Suppressor macrophage treated with lipopolysaccharide for 4 hours (primary cell): ENCODE data around the gene CD2AP.
"Not testable (repeated sequence)": the region's sequence is repeated elsewhere in the genome, so short reads cannot be mapped to it uniquely, and the experiment has no call there.

Source experiments
- DNase-seq: peaks from one replicate; pipeline ENCODE4 v3.0.0-alpha.2; 2020

The CD2AP gene, protein sequence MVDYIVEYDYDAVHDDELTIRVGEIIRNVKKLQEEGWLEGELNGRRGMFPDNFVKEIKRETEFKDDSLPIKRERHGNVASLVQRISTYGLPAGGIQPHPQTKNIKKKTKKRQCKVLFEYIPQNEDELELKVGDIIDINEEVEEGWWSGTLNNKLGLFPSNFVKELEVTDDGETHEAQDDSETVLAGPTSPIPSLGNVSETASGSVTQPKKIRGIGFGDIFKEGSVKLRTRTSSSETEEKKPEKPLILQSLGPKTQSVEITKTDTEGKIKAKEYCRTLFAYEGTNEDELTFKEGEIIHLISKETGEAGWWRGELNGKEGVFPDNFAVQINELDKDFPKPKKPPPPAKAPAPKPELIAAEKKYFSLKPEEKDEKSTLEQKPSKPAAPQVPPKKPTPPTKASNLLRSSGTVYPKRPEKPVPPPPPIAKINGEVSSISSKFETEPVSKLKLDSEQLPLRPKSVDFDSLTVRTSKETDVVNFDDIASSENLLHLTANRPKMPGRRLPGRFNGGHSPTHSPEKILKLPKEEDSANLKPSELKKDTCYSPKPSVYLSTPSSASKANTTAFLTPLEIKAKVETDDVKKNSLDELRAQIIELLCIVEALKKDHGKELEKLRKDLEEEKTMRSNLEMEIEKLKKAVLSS

DNA sequence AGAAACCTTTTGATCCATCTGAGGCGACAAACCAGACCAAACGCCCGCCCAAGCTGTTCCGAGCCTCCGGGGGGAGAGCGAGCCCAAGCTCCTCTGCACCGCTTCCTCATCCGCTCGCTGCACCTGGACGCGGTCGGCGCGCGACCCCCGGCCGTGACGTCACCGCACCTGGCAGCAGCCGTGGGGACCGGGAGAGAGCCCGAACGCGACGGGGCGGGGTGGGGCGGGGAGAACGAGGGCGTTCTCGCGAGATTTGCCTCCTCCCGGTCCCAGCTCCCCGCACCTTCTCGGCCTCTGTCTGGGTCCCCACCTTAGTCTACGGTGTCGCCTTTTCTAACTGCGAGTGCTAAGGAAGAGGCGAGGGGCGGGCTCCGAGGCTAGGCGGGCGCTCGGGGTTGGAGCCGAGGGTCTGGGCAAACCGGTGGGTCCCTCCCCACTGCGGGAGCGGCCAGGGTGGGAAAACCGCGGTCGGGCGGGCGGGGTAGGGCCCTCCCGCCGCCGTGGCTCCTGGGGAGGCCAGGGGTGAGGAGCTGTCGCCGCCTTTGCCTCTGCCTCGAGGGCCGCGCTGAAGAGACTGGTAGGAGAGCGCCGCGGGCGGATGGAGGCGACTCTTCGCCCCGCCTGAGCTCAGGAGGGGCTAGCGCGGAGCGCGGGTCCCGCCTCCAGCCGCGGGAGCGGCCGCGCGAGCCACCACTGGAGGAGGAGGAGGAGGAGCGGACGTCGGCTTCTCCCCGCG, at the start of gene CD2AP:
CD2AP (plus strand) TSS at position 293 of the 736 bp plus-strand sequence. CDS start 456 bp downstream, outside the sequence.
- peak; percentile 79 for DNase-seq

DNA sequence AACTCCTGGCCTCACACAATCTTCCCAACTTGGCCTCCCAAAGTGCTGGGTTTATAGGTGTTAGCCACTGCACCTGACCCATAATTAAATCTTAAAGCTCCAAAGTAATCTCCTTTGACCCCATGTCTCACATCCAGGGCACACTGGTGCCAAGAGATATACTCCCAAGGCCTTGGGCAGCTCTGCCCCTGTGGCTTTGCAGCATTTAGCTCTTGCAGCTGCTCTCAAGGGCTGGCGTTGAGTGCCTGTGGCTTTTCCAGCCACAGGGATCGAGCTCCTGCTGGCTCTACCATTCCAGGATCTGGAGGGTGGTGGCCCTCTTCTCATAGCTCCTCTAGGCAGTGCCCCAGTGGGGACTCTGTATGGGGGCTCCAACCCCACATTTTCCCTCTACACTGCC, 49.3 kb upstream of the CD2AP start:
- DNase-seq: no peak

DNA sequence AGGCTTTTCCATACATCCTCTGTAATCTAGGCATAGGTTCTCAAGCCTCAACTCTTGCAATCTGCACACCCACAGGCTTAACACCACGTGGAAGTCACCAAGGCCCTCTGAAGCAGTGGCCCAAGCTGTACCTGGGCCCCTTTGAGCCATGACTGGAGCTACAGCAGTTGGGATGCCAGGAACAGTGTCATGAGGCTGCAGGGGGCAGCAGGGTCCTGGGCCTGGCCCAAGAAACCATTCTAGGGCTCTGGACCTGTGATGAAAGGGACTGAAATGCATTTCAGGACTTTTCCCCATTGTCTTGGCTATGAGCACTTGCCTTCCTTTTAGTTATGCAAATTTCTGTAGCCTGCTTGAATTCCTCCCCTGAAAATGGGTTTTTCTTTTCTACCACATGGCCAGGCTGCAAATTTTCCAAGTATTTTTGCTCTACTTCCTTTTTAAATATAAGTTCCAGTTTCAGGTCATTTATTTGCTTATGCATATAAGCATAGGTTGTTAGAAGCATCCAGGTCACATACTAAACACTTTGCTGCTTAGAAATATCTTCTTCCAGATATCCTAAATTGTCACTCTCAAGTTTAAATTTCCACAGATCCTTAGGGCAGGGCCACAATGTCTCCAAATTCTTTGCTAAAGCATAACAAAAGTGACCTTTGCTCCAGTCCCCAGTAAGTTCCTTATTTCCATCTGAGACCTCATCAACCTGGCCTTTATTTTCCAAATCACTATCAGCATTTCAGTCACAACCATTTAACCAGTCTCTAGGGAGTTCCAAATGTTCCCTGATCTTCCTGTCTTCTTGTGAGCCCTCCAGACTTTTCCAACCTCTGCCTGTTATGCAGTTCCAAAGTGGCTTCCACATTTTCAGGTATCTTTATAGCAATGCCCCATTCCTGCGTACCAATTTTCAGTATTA, 48.6 kb upstream of the CD2AP start:
- no peak for DNase-seq

DNA sequence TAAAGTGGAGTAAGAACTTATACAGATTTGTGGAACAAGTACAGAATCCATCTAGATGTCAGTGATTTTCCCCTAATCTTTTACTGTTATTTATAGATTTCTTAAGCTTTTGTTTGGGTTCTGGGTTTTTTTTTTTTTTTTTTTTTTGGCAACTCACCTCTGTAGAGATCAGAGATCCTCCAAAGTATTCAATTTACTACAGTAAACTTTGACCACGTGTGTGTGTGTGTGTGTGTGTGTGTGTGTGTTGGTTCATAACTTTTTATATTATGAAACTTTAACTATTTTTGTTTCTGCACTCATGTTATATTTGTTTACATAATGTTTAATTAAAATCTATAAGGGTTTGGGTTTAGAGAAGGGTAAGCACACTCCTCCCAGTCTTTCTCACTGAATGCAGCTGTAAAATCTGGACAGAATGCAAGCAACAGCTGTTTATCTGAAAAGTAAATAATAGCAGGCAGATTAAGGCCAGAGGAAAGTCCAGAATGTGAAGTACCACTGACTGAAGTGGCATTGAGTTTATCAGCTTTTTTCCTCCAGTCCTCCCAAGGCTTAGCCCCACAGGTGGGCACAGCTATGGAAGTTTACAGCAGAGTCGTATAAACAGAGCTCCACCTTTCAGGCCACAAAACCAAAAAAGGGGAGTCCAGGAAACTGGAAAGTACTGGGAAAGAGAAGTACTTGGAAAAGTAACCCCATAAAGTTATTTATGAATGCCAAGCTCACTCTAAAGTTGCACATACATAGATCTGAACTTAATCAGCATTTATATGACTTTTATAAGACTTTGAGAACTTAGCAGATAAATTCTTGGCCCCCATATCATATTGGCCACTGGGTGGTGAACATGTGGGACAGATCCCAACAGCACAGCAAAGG, 43.0 kb upstream of the CD2AP start:
- no peak for DNase-seq

DNA sequence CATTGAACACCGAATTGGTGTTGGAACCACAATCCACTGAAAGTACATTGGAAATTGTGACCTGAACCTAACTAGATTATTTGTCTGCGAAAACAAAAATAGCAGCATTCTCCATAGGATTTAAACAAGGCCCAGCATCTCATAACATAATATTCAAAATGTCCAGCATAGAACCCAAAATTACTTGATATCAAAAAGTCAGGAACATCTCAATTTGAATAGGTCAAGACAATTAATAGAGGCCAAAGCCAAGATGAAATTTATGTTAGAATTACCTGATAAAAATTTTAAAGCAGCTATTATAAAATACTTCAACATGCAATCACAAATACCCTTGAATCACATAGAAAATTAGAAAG, 42.4 kb upstream of the CD2AP start:
- no peak for DNase-seq

DNA sequence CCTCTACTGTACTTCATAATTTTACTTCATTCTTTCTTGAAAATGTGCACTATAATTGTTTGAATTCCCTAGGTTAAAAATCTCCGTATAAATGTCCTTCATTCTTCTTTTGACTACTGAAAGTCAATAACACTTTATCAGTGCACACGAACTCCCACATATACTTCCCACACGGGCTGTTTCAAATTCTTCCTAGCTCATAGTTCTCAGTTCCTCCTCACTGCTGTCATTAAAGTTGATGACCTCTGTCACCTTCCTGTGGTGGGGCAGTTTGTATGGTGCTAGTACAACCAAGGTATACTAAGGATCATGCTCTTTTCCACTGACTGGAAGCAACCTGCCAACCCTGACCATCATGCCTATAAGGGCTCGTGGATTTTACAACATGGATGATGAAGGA, 40.0 kb upstream of the CD2AP start:
- DNase-seq: peak; percentile 69

DNA sequence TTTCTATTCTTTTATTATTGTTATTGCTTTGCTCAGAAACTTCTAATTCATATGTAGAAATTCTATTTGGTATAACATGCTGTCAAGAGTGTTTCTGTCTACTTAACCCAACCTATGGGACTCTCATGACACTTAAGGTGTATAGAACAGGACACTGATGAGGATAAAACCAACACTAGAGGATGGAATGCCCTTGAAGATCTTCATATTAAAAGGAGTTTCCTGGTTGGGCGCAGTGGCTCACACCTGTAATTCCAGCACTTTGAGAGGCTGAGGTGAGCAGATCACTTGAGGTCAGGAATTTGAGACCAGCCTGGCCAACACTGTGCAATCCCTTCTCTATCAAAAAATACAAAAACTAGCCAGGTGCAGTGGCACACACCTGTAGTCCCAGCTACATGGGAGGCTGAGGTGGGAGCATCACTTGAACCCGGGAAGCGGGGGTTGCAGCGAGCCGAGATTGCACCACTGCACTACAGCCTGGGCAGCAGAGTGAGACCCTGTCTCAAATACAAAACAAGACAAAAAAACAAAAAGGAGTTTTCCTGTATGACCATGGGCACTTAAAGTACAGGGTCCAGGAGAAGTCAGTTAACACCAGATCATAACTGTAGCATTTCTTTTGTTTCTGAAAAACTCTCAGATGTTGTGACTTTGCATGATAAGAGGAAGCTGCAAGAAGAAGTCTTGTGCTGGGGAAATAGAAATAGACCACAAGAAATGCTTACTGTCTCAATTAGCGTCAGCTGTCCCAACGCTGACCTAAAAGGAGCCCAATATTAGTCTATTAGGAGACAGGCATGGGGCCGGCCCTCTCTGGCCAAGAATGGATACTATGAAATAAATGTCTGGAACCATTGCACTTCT, 38.9 kb upstream of the CD2AP start:
- peak; percentile 83 for DNase-seq

DNA sequence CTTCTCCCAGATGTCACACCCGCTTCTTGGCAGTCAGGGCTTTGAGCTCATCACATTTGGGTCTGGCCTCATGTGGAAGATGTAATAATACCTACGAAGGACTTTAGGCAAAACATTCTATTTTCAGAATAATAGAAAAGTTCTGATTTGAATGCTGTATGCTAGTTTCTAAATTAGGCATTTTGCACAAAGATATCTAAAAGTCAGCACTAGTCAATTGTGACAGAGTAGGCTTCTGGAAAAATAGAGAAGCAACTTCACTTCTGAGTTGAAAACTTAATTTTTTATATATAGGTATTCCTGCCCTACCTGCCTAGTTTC, 38.3 kb upstream of the CD2AP start:
- DNase-seq: no peak

DNA sequence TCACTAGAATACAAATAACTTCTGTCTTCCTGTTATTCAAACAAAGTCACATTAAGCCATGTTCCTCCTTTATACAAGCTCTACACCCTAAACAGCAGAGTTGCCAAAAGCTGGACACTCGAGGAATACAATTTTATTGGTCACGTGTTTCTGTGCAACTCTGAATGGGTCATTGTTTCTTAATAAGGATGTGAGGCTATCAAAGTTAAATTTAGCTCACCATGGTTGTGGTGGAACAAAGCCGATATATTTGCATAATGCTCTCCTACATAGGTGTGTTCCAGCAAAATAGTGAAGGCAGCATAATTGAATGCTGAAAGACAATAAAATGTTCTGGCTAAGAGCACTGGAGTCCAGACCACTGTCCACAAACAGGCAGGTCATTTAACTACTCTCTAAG, 36.9 kb upstream of the CD2AP start:
- peak; percentile 60 for DNase-seq

DNA sequence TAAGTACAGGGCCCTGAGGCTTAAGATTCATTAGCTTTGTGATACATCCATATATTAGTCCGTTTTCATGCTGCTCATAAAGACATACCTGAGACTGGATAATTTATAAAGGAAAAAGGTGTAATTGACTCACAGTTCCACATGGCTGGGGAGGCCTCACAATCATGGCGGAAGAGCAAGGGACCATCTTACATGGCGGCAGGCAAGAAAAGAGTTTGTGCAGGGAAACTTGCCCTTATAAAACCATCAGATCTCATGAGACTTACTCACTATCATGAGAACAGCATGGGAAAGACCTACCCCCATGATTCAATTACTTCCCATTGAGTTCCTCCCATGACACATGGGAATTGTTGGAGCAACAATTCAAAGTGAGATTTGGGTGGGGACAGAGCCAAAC, 32.6 kb upstream of the CD2AP start:
- DNase-seq: not testable (repeated sequence)

DNA sequence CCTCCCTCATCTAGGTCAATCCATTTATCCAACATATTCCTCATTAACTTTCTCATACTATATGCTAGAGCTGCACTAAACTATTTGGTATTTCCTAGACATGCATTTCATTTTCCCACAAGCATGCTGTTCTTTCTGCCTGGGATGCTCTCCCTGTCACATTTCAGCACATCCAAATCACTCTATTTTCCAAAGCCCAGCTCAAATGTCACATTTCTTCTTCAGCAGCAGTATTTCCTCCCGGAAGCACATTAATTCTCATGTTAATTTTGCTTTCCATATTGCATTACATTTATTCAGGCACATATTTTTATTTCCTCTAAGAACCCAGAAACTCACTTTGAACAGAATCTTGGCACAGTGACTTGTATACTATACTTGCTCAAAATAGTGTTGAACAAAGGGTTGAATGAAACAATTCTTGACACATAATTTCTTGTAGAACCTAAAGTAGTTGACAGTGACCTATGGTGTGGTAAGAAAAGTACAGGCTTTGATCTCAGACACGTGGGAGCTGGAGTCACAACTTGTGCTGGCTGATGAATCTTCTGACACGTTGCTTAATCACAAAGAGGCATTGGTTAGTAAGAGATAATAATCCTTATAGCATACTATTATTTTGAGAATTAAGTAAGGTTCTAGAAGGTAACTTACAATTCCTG, 30.8 kb upstream of the CD2AP start:
- peak; percentile 53 for DNase-seq

DNA sequence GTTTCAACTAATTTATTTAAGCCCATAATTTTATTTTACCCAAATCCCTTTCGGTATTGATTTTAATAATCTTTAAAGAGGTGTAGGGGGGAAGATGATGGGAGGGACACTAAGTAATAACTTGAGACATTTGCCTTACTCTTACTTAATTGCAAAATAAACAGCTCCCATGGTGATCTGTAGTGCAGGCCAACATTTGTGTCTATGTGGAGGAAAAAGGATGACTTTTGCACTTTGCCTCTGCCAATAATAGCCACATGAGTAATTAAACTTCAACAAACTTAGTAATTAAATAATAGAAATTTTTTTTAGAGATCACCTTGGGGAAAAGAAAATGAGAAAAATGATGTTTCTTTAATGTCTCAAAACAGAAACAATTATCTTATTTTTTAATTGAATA, 29.9 kb upstream of the CD2AP start:
- DNase-seq: no peak

DNA sequence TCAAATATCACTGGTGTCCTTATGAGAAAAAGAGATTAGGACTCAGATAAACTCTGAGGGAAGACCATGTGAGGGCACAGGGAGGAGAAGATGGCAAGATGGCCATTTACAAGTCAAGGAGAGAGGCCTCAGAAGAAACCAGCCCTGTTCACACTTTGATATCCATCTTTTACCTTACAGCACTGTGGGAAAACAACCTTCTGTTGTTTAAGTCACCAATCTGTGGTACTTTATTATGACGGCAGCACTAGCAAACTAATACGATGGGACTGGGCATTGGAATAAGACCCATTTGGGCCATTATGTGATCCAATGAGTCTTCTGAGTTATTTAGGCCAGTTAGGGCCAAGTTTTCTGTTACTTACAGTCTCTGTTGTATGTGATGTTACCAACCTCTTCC, 26.4 kb upstream of the CD2AP start:
- DNase-seq: no peak

DNA sequence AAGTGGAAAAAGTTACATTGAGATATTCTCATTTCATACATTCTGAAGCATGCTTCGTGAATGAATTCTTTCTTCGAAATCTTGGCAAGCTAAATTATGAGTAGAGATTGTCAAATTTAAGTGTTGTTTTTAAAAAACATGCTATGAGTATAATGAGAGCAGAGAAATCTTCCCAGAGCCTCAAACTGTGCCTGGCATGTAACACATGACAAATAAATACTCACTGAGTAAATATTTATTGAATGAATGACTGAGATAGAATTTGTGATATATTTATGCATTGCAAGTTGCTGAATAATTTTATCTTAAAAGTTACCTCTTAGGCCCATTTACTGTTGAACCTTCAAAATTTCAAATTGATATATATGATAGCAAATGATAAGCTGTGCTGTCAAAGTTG, 24.7 kb upstream of the CD2AP start:
- no peak for DNase-seq

DNA sequence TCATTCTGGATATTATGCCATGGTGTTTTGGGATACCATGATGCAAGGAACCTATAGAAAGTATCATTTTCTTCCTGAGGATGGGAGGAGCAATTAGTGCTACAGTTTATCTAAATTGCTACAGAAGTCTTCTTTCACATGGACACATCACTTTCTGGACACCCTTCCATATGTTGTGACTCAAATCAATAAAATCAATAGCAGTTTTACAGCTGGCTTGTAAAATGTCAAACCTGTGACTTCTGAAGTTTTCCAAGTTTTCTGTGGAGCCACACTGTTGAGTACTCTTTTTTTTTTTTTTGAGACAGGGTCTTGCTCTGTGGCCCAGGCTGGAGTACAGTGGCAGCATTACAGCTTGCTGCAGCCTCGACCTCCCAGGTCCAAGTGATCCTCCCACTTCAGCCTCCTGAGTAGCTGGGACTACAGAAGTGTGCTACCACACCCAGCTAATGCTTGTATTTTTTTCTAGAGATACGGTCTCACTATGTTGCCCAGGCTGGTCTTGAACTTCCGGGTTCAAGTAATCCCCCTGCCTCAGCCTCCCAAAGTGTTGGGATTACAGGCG, 24.1 kb upstream of the CD2AP start:
- no peak for DNase-seq

DNA sequence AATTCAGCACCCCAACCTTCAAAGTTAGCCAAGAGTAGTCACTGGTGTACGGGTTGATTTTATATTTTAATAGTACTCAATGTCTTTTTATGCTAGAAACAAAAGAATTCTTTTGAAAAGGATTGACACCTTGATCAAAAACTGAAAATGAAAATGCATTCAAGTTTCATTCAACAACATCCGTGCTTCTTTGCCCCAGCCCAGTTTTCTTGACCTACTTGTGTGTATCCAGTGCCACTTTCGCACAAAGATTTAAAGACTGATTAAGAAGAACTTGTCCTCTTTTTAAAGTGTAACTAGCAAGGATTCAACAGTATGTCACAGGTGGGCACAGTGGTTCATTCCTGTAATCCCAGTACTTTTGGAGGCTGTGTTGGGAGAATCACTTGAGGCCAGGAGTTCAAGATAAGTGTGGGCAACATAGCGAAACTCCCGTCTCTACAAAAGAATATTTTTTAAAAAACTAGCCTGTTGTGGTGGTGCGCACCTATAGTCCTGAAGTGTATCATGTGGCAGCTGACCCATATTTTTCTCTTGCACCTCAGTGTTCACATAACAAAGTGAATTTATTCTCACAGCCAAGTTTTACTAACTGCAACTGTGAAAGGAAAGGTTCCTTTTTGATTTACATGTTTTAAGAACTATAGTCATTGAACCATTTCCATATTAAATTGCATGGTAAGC, 22.7 kb upstream of the CD2AP start:
- no peak for DNase-seq

DNA sequence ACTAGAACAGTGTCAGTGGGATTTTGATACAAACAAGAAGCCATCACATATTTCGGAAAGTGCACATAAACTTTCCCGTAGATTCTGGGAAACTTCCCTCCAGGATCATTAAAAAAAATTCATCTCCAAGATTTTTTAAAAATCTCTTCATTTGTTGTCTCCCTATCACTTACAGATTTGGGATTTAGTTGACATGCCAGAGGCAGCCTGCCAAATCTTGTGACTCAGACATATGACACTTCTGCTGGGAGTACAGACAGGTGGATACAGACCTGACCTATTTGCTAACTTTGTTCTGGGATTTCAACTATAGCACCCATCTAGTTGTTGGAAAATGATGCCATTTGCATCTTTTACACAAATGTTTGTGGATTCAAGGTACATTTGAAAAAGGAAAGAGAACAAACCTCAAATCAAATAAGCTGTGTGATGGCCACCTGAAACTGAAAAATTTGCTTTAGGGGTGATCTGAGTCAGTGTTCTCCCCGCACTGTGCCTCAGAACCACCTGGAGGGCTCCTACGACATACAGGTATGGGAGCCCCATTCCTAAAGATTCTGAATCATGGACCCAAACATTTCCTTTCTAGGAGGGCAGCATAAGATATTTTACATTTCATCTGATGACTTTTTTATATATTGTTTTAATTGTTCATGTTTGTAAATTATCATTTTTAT, 21.9 kb upstream of the CD2AP start:
- no peak for DNase-seq

DNA sequence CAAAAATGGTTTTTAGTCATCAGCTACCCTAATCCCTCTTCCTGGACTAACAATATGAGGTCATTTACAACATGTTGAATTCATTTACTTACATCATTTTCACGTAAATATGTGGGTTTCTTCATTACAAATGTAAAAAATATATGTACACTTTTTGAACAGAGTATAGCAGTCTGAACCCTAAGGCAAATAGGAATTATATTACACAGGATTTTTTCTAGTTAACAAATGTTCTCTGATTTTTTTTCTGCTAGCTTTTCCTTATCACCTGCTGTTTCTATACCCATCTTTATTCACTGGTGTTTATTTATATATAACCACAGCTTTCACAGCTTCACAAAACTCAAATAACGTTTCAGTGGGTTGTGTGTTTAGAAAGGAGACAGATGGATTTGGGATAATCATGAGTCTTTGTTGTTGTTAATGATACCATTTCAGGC, 21.0 kb upstream of the CD2AP start:
- no peak for DNase-seq

DNA sequence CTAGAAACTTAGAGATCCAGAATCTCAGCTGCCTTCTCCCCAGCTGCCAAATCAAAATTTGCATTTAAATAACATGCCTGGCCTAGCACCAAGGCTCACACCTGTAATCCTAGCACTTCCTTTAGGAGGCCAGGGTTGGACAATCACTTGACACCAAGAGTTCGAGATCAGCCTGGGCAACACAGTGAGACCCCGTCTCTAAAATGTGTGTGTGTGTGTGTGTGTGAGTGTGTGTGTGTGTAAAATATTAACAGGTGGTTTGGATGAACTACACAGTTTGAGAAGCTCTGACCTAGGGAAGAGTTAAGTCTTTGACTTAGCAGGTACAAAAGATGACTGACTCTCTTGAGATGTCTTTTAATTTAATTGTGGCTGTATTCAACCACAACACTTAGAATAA, 20.2 kb upstream of the CD2AP start:
- DNase-seq: no peak
